Subcutaneous abdominal adipose tissue (tissue), 5 donors: ENCODE measurements around the gene GAB4.
"Not testable (repeated sequence)": the region's sequence is repeated elsewhere in the genome, so short reads cannot be mapped to it uniquely, and the experiment has no call there.

ENCODE experiments used
- H3K27ac ChIP-seq: one replicate; pipeline ENCODE4 v1.7.0; 2013; ENCODE audit warnings: low read depth, mild to moderate bottlenecking, inconsistent platforms, low read length, moderate library complexity
- H3K27me3 ChIP-seq, 5 donors: one replicate each; pipeline ENCODE4 v1.7.0; 2013; ENCODE audit warnings: low read length in 5 of 5, inconsistent platforms in 1 of 5; ENCODE audit not compliant: control insufficient read depth in 5 of 5, insufficient read depth in 4 of 5
- H3K36me3 ChIP-seq, 5 donors: one replicate each; pipeline ENCODE4 v1.7.0; 2013; ENCODE audit warnings: low read length in 5 of 5; ENCODE audit not compliant: control insufficient read depth in 5 of 5, insufficient read depth in 5 of 5
- H3K4me1 ChIP-seq, 5 donors: one replicate each; pipeline ENCODE4 v1.7.0; 2013; ENCODE audit warnings: low read length in 5 of 5, mild to moderate bottlenecking in 3 of 5, moderate library complexity in 1 of 5; ENCODE audit not compliant: control insufficient read depth in 5 of 5, insufficient read depth in 5 of 5
- H3K4me3 ChIP-seq, 5 donors: one replicate each; pipeline ENCODE4 v1.7.0; 2013; ENCODE audit warnings: low read length in 5 of 5, low read depth in 1 of 5
- H3K9ac ChIP-seq, 5 donors: one replicate each; pipeline ENCODE4 v1.7.0; 2013; ENCODE audit warnings: low read length in 5 of 5, mild to moderate bottlenecking in 4 of 5, moderate library complexity in 3 of 5
- H3K9me3 ChIP-seq, 5 donors: one replicate each; pipeline ENCODE4 v1.7.0; 2013; ENCODE audit warnings: low read length in 5 of 5; ENCODE audit not compliant: control insufficient read depth in 5 of 5
- donor health status: healthy.
- donor health status: healthy.
- donor health status: healthy.
- donor health status: healthy.
- donor health status: healthy.

GAB4 gene

DNA sequence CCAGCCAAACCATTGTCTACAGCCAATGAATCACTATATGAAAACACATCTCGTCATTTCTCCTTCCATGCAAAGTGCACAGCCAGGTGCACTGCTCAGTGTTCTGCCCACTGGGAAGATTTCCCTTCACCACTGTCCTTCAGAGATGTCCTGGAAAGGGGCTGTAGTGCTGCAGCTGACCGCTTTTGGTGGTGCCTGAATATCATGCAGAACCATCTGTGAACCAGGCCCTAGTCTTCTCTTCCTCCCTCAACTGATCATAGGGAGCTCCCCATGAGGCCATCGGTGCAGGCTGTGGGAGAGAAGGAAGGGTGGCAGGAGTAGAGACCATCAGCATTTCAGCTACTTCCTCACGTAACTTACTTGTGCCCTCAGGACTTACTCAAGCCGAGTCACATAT is 70.2 kb downstream of the GAB4 start:
- H3K4me3 ChIP-seq: no peak overlapping the region
- no peak overlapping the region for H3K9ac ChIP-seq
- H3K27ac ChIP-seq: no peak overlapping the region
- H3K9me3 ChIP-seq: no peaks in the 10 kb centered on the region
- H3K27me3 ChIP-seq: peaks cover 0 to 2% (median 0%) of the 10 kb centered on the region in 5 donors
- H3K36me3 ChIP-seq: no peaks in the 10 kb centered on the region
- no peaks in the 10 kb centered on the region for H3K4me1 ChIP-seq

GRCh38 chr22:16937209-16937608 is 70.8 kb downstream of the GAB4 start:
- H3K9ac ChIP-seq, H3K4me1 ChIP-seq, H3K4me3 ChIP-seq, H3K36me3 ChIP-seq, H3K9me3 ChIP-seq, H3K27ac ChIP-seq, H3K27me3 ChIP-seq: not testable (repeated sequence)

GRCh38 chr22:16936625-16937024 is 71.4 kb downstream of the GAB4 start:
- Histone ChIP-seq H3K9me3 (no peaks in the 10 kb centered on the region), H3K4me1 (no peaks in the 10 kb centered on the region), H3K36me3 (no peaks in the 10 kb centered on the region), H3K4me3 (no peak overlapping the region), H3K9ac (no peak overlapping the region), H3K27ac (no peak overlapping the region), H3K27me3 (peaks cover 0 to 2% (median 2%) of the 10 kb centered on the region in 5 donors)

DNA sequence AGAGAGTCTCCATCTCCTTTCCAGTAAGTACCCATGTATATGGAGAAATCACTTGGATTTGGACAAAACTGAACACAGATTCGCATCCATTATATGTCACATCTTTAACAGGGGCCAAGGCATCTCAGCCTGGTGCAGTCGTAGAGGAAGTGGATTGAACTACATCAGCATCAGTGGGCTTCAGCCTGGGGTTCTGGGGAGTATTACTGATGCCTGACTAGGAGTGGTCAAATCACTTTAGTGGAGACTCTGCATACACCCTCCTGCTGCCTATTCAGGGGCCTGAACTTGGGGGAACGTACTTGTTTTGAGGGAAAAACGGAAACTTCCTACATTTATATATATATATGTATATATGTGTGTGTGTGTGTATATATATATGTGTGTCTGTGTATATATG is 72.8 kb downstream of the GAB4 start:
- H3K36me3 ChIP-seq: no peaks in the 10 kb centered on the region
- no peaks in the 10 kb centered on the region for H3K9me3 ChIP-seq
- no peak overlapping the region for H3K9ac ChIP-seq
- no peak overlapping the region for H3K4me3 ChIP-seq
- no peak overlapping the region for H3K27ac ChIP-seq
- no peaks in the 10 kb centered on the region for H3K4me1 ChIP-seq
- H3K27me3 ChIP-seq: peaks cover 2 to 6% (median 3%) of the 10 kb centered on the region in 5 donors

DNA sequence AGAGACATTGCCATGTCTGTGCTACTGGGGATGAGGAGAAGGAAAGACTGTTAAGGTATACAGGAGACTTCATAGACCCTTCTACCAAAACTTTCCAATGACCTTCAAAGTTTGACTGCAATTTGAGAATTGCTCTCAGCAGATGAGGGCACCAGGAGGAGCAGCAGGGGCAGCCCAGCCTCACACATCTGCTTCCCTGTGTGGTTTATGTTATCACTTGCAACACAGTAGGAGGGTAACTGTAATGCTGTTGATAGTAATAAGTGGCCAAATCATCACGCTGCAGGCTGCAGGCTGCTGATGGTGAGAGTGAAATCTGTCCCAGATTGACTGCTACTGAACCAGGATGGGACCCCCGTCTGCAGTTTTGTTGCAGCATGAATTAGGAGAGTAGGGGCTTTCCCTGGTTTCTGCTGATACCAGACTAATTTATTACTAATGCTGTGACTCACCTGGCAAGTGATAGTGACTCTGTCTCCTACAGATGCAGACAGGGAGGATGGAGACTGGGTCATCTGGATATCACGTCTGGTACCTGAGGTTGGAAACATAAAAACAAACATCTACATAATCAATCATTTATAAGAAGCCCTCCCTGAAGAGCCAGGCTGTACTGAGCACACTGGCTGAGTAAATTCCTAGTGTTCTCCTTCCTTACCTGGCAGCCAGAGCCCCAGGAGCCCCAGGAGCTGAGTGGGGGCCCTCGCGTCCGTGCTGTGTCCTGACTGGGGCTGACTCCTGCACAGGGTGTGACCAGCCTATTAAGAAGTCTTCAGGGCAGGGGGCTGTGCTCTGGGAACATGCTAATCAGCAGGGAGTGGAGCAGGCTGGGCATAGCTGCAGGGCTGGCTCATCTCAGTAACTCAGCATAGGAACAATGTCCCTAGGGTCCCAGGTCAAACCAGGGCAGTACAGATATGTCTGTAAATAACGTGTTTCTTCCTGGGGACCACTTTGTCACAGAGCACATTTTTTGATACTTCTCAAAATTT is 74.4 kb downstream of the GAB4 start:
- Histone ChIP-seq H3K4me3 (no peak overlapping the region), H3K27ac (no peak overlapping the region), H3K9me3 (no peaks in the 10 kb centered on the region), H3K27me3 (peaks cover 3 to 15% (median 7%) of the 10 kb centered on the region in 5 donors), H3K4me1 (no peaks in the 10 kb centered on the region), H3K9ac (no peak overlapping the region), H3K36me3 (no peaks in the 10 kb centered on the region)

- H3K4me3 ChIP-seq: no peak overlapping the region
- H3K4me1 ChIP-seq: no peaks in the 10 kb centered on the region
- no peak overlapping the region for H3K9ac ChIP-seq
- no peak overlapping the region for H3K27ac ChIP-seq
- H3K27me3 ChIP-seq: peaks cover 3 to 15% (median 5%) of the 10 kb centered on the region in 5 donors
- no peaks in the 10 kb centered on the region for H3K36me3 ChIP-seq
- no peaks in the 10 kb centered on the region for H3K9me3 ChIP-seq
Observed at GRCh38 chr22:16932577-16932976, 75.4 kb downstream of the GAB4 start.

DNA sequence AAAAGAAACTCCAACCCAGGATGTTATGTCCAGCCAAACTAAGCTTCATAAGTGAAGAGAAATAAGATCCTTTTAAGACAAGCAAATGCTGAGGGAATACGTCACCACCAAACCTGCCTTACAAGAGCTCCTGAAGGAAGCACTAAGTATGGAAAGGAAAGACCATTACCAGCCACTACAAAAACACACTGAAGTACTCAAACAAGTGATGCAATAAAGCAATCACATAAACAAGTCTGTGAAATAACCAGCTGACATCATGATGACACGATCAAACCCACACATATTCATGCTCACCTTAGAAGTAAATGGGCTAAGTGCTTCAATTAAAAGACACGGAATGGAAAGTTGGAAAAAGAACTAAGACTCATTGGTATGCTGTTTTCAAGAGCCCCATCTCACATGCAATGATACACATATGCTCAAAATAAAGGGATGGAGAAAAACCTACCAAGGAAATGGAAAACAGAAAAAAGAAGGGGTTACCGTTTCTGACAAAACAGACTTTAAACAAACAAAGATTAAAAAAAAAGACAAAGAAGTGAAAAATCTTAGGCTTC is 82.5 kb downstream of the GAB4 start:
- H3K36me3 ChIP-seq: no peaks in the 10 kb centered on the region
- H3K4me3 ChIP-seq: no peak overlapping the region
- no peaks in the 10 kb centered on the region for H3K9me3 ChIP-seq
- no peak overlapping the region for H3K9ac ChIP-seq
- H3K27ac ChIP-seq: no peak overlapping the region
- no peaks in the 10 kb centered on the region for H3K4me1 ChIP-seq
- peaks cover 7 to 37% (median 9%) of the 10 kb centered on the region in 5 donors for H3K27me3 ChIP-seq

DNA sequence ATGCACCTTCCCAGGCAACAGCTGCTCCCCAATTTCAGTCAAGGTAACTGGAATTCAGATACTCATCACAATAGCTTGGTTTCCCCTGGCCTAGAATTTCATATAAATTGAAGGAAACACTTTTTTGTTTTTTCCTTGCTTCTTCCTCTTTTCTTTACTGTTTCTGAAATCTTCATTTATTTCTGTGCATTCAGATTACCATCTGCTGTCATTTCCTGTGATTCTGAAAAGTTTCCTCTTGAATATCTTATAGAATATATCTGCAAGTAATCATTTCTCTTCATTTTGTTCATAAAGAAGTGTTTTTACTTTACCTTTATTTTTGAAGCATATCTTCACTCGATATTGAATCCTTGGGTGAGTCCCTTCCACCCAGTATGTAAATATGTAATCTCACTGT is 85.3 kb downstream of the GAB4 start:
- Histone ChIP-seq H3K27me3 (peaks cover 4 to 28% (median 6%) of the 10 kb centered on the region in 5 donors), H3K27ac (no peak overlapping the region), H3K36me3 (no peaks in the 10 kb centered on the region)

DNA sequence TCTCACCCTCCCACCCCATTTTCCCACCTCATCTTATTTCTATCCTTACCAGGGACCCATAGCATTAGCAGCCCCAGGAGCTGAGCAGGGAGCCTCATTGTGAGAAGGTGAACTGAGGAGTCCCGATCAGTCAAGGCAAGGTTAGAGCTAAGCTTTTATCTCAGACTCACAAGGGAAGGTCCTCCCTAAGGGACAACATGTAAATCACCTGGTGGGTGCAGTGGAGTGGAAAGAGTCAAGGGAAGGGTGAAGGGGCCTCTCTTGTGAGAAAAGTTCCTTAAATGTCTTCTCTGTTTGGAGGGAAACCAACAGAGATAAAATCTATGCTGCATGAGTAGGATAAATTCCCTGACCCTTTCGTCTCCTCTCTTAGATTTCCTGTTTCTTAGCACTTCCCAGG is 85.9 kb downstream of the GAB4 start:
- Histone ChIP-seq H3K36me3 (no peaks in the 10 kb centered on the region), H3K4me3 (no peak overlapping the region), H3K9me3 (no peaks in the 10 kb centered on the region), H3K27ac (no peak overlapping the region), H3K4me1 (no peaks in the 10 kb centered on the region), H3K27me3 (peaks cover 4 to 30% (median 6%) of the 10 kb centered on the region in 5 donors), H3K9ac (no peak overlapping the region)

More for the DNA sequence above, 85.3 kb downstream of the GAB4 start:
- Histone ChIP-seq H3K9ac (no peak overlapping the region), H3K4me1 (no peaks in the 10 kb centered on the region), H3K4me3 (no peak overlapping the region), H3K9me3 (no peaks in the 10 kb centered on the region)
